ENCODE data around the gene CPXM1. TPM values are rescaled to one million over a fixed set of nuclear protein-coding genes. Genes with fewer than 3 reads are reported as not detected.
"Not testable (repeated sequence)": the region's sequence is repeated elsewhere in the genome, so short reads cannot be mapped to it uniquely, and the experiment has no call there.

Gene CPXM1
- total RNA-seq, 4 donors from 2014 or later: 1.9 to 7.1 (median 2.3) TPM; not detected in 1

GRCh38 chr20:2815242-2815900, 14.9 kb upstream of the CPXM1 start:
- H3K27me3 ChIP-seq: peaks cover 78% of the 10 kb centered on the region
- peaks cover 0 to 3% (median 0%) of the 10 kb centered on the region in 3 donors for H3K4me1 ChIP-seq
- H3K4me3 ChIP-seq: no peak overlapping the region
- WGBS, 2 donors (ENCODE audit: low coverage in 1 of 2): 93% methylated on average over 3 of the region's 8 CpGs; no CpG with 5 or more reads in 1 of the 2 donors
- H3K9me3 ChIP-seq: peaks cover 0 to 17% (median 0%) of the 10 kb centered on the region in 3 donors
- no peaks in the 10 kb centered on the region for H3K36me3 ChIP-seq
- no peak for ATAC-seq
- TF ChIP-seq CTCF (IDR thresholded peaks at IDR 0.05) (no peak), POLR2AphosphoS5 (IDR thresholded peaks at IDR 0.05) (no peak), POLR2A (IDR thresholded peaks at IDR 0.05) (no peak), EP300 (IDR thresholded peaks at IDR 0.05) (no peak)
- H3K27ac ChIP-seq: no peak overlapping the region

- TF ChIP-seq POLR2A (IDR thresholded peaks at IDR 0.05) (no peak), CTCF (IDR thresholded peaks at IDR 0.05) (no peak), EP300 (IDR thresholded peaks at IDR 0.05) (no peak), POLR2AphosphoS5 (IDR thresholded peaks at IDR 0.05) (no peak)
- H3K4me1 ChIP-seq: no peaks in the 10 kb centered on the region
- no peaks in the 10 kb centered on the region for H3K36me3 ChIP-seq
- peaks cover 78% of the 10 kb centered on the region for H3K27me3 ChIP-seq
- H3K27ac ChIP-seq: no peak within 1 kb of the TSS
- H3K9me3 ChIP-seq: peaks cover 0 to 17% (median 0%) of the 10 kb centered on the region in 3 donors
- peak; percentile 67 for ATAC-seq
- H3K4me3 ChIP-seq: no peak within 1 kb of the TSS
- WGBS, 2 donors (ENCODE audit: low coverage in 1 of 2): 27% methylated on average over 3 of the region's 5 CpGs; no CpG with 5 or more reads in 1 of the 2 donors
Observed at GRCh38 chr20:2814587-2815051, 14.2 kb upstream of the CPXM1 start, which contains the start of gene C20orf141. Gene C20orf141 (plus strand): TSS chr20:2814987. CDS start chr20:2815185, 198 bp downstream.

GRCh38 chr20:2814076-2814475, 13.6 kb upstream of the CPXM1 start:
- ATAC-seq: no peak

GRCh38 chr20:2812189-2812588, 11.8 kb upstream of the CPXM1 start:
- no peak overlapping the region for H3K4me3 ChIP-seq
- no peak overlapping the region for H3K27ac ChIP-seq
- ATAC-seq: no peak
- 85 to 100% methylated on average over 2 to 3 of the region's 3 CpGs for WGBS, 2 donors (ENCODE audit: low coverage in 1 of 2)
- no peaks in the 10 kb centered on the region for H3K36me3 ChIP-seq
- peaks cover 80% of the 10 kb centered on the region for H3K27me3 ChIP-seq
- peaks cover 0 to 17% (median 0%) of the 10 kb centered on the region in 3 donors for H3K9me3 ChIP-seq
- H3K4me1 ChIP-seq: no peaks in the 10 kb centered on the region
- TF ChIP-seq POLR2A (IDR thresholded peaks at IDR 0.05) (no peak), EP300 (IDR thresholded peaks at IDR 0.05) (no peak), CTCF (IDR thresholded peaks at IDR 0.05) (no peak), POLR2AphosphoS5 (IDR thresholded peaks at IDR 0.05) (no peak)

More at GRCh38 chr20:2814076-2814475, 13.6 kb upstream of the CPXM1 start:
- H3K4me3 ChIP-seq: no peak overlapping the region
- no peak for TF ChIP-seq CTCF (IDR thresholded peaks at IDR 0.05)
- no peak for TF ChIP-seq POLR2A (IDR thresholded peaks at IDR 0.05)
- TF ChIP-seq EP300 (IDR thresholded peaks at IDR 0.05): no peak
- no peak for TF ChIP-seq POLR2AphosphoS5 (IDR thresholded peaks at IDR 0.05)
- no peaks in the 10 kb centered on the region for H3K36me3 ChIP-seq
- no peak overlapping the region for H3K27ac ChIP-seq
- H3K27me3 ChIP-seq: peaks cover 78% of the 10 kb centered on the region
- 75 to 100% methylated on average over 1 of the region's 1 CpG for WGBS, 2 donors (ENCODE audit: low coverage in 1 of 2)
- peaks cover 0 to 17% (median 0%) of the 10 kb centered on the region in 3 donors for H3K9me3 ChIP-seq
- H3K4me1 ChIP-seq: no peaks in the 10 kb centered on the region

- WGBS, 2 donors (ENCODE audit: low coverage in 1 of 2): 79 to 89% methylated on average over 5 to 8 of the region's 10 CpGs
- H3K4me3 ChIP-seq: no peak overlapping the region
- TF ChIP-seq POLR2A (IDR thresholded peaks at IDR 0.05) (no peak), CTCF (IDR thresholded peaks at IDR 0.05) (no peak), POLR2AphosphoS5 (IDR thresholded peaks at IDR 0.05) (no peak), EP300 (IDR thresholded peaks at IDR 0.05) (no peak)
- H3K27ac ChIP-seq: no peak overlapping the region
- peaks cover 0 to 12% (median 0%) of the 10 kb centered on the region in 3 donors for H3K4me1 ChIP-seq
- H3K27me3 ChIP-seq: peaks cover 94% of the 10 kb centered on the region
- peaks cover 0 to 17% (median 0%) of the 10 kb centered on the region in 3 donors for H3K9me3 ChIP-seq
- H3K36me3 ChIP-seq: no peaks in the 10 kb centered on the region
- no peak for ATAC-seq
Observed at GRCh38 chr20:2809690-2810089, 9.3 kb upstream of the CPXM1 start.

GRCh38 chr20:2807929-2808328, 7.5 kb upstream of the CPXM1 start:
- not testable (repeated sequence) for H3K4me3 ChIP-seq, ATAC-seq, H3K27ac ChIP-seq, H3K36me3 ChIP-seq
- peaks cover 0 to 14% (median 0%) of the 10 kb centered on the region in 3 donors for H3K4me1 ChIP-seq
- peaks cover 100% of the 10 kb centered on the region for H3K27me3 ChIP-seq
- peaks cover 0 to 17% (median 0%) of the 10 kb centered on the region in 3 donors for H3K9me3 ChIP-seq
- 71 to 73% methylated on average over 2 to 5 of the region's 9 CpGs for WGBS, 2 donors (ENCODE audit: low coverage in 1 of 2)
